SKM-1 (cell line): ENCODE measurements around the gene SIT1.

Source experiments
- DNase-seq: peaks from one replicate; lab custom pipeline; 2025; ENCODE audit not compliant: unreplicated experiment; lab: John Stamatoyannopoulos, UW

SIT1 gene

GRCh38 chr9:35650341-35651158 lies at the start of gene SIT1:
Gene SIT1, minus strand, starts transcription at chr9:35650931. Its CDS starts 78 bp downstream, at chr9:35650853.
- no peak for DNase-seq

- no peak for DNase-seq
Observed at GRCh38 chr9:35700031-35700430, 49.3 kb upstream of the SIT1 start.

GRCh38 chr9:35698231-35698630 lies 47.5 kb upstream of the SIT1 start:
- DNase-seq, result no peak

GRCh38 chr9:35697486-35697885 lies 46.8 kb upstream of the SIT1 start:
- DNase-seq, result no peak

GRCh38 chr9:35696520-35697215 lies 45.9 kb upstream of the SIT1 start:
- DNase-seq, result peak; percentile 9

- no peak for DNase-seq
Observed at GRCh38 chr9:35695943-35696401, 45.2 kb upstream of the SIT1 start.

- no peak for DNase-seq
Observed at GRCh38 chr9:35691757-35692301, 41.1 kb upstream of the SIT1 start.

GRCh38 chr9:35691334-35691650 lies 40.6 kb upstream of the SIT1 start:
- no peak for DNase-seq

- peak; percentile 39 for DNase-seq
Observed at GRCh38 chr9:35690614-35691333, 40.0 kb upstream of the SIT1 start.

- no peak for DNase-seq
Observed at GRCh38 chr9:35690294-35690613, 39.5 kb upstream of the SIT1 start.

- no peak for DNase-seq
Observed at GRCh38 chr9:35689542-35690293, 39.0 kb upstream of the SIT1 start, which contains the start of gene TPM2. Gene TPM2, minus strand, starts transcription at chr9:35689925. Its CDS starts 108 bp downstream, at chr9:35689817.

- no peak for DNase-seq
Observed at GRCh38 chr9:35688558-35689541, 38.1 kb upstream of the SIT1 start.

- DNase-seq, result no peak
Observed at GRCh38 chr9:35687972-35688557, 37.3 kb upstream of the SIT1 start.

- no peak for DNase-seq
Observed at GRCh38 chr9:35687306-35687705, 36.6 kb upstream of the SIT1 start.

GRCh38 chr9:35686222-35687203 lies 35.8 kb upstream of the SIT1 start:
- DNase-seq, result no peak

- no peak for DNase-seq
Observed at GRCh38 chr9:35685506-35685905, 34.8 kb upstream of the SIT1 start.

GRCh38 chr9:35684921-35685320 lies 34.2 kb upstream of the SIT1 start:
- DNase-seq, result no peak

- DNase-seq, result no peak
Observed at GRCh38 chr9:35683323-35683722, 32.6 kb upstream of the SIT1 start.
